UCSD-AML1 (cell line): ENCODE data around the gene ATP7A.
"Not testable (repeated sequence)": the region's sequence is repeated elsewhere in the genome, so short reads cannot be mapped to it uniquely, and the experiment has no call there.

Source experiments
- DNase-seq: peaks from one replicate; lab custom pipeline; 2025; ENCODE audit not compliant: unreplicated experiment; lab: John Stamatoyannopoulos, UW

The ATP7A gene

DNA sequence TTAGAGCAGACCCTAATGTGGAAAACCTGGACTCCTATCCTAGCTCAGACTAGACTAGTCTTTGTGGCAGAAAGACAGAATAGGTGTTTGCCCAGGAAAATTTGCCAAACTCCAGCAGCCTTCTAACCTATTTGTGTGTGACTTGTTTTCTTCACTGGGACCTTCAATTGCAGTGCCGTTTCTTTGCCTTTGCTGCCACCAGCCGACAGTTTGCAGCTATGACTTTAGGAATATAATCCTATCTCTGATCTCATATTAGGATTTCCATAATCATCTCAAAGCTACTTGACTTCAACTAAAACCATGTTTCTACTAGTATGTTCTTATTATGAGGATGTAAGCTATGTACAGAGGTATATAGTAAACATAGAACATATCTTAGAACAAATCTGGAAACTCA is 119.2 kb downstream of the ATP7A start:
- DNase-seq, result peak; percentile 13

DNA sequence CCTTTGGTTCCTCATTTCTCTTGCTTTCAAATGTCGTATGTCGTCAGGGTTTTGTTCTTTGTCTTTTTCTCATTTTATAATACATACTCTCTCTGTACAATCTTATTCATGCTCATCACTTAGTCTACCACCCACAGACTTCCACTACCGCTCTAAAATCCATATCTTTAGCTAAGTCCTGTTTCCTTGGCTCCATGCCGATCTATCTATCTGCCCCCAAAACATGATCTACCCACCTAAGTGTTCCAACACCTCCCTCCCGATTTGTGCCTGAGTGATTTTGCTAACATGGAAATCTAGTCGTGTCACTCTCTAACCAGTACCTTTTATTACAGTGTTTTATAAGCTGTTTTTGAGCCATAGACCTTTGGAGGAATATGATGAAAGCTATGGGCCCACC is 124.6 kb downstream of the ATP7A start:
- DNase-seq, result no peak

DNA sequence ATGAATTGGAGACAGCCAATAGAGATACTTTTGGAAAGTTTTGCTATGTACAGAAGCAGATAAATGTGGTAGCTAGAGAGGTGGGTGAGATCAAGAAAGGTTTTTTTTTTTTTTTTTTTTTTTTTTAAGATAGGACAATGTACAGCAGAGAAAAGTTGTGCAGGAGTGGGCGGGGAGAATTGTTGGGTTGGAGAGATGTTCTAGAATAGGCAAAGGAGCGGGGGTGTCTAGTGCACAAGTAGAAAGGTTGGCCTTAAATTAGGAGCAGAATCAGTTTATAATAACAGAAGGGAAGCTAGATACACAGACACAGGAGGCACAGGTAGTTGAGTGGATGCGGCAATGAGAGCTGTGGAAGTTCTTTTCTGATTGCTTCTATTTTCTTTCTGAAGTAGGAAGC is 127.4 kb downstream of the ATP7A start:
- no peak for DNase-seq

DNA sequence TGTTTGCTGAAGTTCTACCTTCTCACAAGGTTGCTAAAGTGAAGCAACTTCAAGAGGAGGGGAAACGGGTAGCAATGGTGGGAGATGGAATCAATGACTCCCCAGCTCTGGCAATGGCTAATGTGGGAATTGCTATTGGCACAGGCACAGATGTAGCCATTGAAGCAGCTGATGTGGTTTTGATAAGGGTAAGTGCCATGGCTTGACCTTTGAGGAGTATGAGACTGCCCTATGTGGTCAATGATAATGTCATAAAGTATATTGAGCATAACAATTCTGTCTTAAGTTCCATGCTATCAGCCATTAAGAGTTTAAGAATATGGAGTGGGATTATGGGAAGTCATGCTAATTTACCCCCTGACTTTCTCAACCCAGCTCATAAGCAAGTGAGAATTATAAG is 132.1 kb downstream of the ATP7A start:
- no peak for DNase-seq

DNA sequence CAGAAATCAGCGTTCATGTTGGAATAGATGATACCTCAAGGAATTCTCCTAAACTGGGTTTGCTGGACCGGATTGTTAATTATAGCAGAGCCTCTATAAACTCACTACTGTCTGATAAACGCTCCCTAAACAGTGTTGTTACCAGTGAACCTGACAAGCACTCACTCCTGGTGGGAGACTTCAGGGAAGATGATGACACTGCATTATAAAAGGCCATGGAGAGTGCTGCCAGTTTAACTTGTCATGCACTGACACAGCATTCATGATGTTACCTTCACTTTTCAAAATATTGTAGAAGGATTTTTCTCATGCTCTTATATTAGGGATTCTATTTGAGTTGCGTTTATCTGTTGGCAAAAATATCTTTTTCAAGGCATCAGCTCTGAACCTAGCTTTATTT is 135.9 kb downstream of the ATP7A start:
- DNase-seq, result no peak

DNA sequence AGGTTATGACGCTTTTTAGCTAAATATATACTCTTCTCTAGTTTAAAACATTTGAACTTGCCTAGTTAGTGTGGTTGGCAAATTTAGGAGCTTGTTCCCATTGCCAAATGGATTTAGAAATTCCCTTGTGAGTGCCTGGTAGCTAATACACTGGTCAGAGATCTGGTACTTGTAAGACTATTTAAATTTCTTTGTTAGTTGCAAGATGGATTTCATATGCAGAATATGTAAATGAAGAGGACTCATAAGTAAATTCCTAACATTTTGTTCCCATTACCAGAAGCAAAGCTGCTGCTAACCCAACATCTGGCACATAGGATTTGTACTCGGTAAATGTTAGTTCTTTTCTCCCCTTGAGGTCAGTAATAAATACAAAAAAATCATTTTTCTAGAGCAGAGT is 137.6 kb downstream of the ATP7A start:
- DNase-seq, result no peak

DNA sequence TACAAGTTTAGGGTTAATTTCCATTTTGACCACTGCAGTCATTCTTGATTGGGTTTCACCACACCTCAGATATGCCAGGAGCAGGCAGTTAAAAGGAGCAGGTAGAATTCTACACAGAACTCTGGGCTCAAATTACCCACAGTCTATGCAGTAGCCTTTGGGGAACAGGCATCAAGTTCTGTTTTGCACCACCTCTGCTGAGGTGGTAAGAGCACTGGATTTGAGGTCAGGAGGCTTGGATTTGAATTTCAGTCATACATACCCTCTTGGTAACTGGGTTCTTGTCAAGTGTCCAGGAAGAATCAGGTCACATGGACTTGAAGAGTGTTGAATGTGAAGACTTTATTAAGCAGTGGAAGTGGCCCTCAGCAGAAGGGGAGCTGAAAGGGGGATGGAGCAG is 153.2 kb downstream of the ATP7A start:
- DNase-seq, result no peak

DNA sequence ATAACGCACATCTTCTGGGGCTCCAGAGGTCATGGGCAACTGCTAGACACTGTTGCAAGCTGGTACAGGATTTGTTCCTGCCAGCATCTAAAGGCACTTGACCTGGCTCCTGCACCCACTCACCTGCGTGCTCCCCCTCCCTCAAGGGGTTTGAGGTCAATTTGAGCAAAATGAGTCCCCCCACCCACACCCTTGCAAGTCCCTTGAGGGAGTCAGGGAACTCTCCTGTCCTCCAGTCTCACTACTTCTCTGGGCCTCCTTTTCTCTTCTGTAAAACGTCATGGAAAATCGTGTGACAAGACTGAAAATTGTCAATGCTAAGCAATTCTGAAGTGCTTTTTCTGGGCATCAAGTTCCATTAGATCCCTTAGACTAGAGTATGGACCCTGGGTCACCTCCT is 153.7 kb downstream of the ATP7A start:
- DNase-seq, result no peak

DNA sequence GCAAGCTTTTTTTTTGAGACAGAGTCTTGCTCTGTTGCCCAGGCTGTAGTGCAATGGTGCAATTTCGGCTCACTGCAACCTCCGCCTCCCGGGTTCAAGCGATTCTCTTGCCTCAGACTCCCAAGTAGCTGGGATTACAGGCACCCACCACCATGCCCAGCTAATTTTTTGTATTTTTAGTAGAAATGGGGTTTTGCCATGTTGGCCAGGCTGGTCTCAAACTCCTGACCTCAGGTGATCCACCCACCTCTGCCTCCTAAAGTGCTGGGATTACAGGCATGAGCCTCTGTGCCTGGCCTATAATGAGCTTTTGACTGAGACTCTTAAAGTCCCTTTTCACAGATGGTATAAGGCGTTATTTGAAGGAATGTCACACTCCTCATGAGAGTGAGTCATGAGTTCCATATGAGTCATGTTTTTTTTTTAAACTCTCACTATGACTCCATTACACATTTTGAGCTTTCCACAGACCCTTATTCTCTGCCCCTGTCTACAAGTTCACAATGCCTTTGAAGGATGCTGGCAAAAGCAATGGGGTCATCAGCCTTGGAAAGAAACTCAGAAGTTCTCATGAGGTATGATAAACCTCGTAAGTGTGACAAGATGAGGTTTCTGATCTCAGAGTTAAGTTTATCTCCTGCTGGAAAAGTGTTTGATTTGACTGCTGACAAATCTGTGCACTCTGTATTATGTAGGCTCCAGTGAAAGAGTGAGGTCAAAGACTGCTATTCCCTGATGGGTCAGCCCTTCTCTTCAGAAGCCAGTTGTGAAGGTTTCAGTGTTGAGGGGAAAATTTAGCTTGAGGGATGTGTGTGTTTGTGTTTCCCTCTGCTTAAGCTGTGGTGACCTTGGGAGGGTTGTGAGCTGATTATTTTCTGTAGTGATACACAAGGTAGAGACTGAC is 154.5 kb downstream of the ATP7A start:
- DNase-seq, result not testable (repeated sequence)

DNA sequence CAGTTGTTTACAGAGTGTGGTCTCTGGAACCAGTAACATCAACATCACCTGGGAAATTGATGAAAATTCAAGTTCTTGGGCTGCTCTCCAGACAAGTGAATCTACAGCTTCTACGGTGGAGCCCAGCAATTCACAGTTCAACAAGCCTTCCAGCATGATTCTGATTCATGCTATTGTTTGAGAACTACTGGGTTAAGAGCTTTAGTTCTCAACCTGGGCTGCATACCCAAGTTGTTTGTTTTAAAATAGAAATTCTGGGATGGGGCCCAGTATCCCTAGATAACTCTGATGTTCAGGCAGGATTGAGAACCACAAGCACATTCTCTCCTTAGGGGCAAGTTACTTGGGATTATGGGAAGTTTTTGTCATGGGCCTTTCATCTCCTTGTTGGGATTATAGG is 155.6 kb downstream of the ATP7A start:
- no peak for DNase-seq

DNA sequence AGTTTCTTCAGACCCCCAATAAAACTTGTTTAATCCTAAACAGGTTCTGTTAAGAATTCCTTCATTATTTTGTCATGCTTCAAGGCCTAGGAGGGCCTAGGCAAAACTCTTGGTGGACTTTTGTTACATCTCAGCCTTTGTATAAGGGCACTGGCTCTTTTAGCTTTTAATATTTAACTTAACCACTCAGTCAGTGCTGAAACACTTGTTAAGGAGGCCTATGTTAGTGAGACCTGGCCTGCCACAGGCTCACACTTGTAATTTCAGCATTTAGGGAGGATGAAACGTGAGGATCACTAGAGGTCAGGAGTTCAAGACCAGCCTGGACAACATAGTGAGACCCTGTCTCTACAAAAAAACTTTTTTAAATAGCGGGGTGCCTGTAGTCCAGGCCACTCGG is 160.8 kb downstream of the ATP7A start:
- no peak for DNase-seq

DNA sequence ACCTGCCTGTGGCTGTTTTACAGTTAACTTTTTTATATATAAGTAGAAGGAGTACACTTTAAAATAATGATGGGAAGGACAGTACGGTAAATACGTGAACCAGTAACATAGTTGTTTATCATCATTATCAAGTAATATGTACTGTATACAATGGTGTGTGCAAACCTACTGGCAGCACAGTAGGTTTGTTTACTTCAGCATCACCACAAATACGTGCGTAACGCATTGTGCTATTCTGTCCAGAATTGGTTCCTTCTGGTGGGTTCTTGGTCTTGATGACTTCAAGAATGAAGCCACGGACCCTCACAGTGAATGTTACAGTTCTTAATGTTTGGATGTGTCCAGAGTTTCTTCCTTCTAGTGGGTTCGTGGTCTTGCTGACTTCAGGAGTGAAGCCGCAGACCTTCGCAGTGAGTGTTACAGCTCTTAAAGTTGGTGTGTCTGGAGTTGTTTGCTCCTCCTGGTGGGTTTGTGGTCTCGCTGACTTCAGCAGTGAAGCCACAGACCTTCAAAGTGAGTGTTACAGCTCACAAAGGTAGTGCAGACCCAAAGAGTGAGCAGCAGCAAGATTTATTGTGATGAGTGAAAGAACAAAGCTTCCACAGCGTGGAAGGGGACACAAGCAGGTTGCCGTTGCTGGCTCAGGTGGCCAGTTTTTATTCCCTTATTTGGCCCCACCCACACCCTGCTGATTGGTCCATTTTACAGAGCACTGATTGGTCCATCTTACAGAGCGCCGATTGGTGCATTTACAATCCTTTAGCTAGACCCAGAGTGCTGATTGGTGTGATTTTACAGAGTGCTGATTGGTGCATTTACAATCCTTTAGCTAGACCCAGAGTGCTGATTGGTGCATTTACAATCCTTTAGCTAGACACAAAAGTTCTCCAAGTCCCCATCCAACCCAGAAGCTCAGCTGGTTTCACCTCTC is 162.9 kb downstream of the ATP7A start:
- not testable (repeated sequence) for DNase-seq

DNA sequence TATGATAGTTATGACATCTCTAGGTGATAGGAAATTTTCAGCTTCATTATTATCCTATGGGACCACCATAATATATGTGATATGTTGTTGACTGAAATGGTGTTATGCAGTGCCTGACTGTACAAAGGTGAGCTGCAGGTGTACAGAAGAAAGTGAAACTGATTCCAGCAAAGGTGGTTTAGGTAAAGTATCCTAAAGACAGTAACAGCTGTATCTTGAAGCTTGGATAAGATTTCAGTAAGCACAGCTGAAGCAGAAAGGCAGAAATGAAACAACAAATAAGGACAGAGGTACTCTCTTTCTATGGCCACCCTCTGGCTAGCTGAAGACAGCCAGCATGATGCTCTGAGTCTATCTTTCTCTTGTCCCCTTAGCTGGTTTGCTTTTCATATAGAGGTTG is 163.6 kb downstream of the ATP7A start:
- DNase-seq, result no peak

DNA sequence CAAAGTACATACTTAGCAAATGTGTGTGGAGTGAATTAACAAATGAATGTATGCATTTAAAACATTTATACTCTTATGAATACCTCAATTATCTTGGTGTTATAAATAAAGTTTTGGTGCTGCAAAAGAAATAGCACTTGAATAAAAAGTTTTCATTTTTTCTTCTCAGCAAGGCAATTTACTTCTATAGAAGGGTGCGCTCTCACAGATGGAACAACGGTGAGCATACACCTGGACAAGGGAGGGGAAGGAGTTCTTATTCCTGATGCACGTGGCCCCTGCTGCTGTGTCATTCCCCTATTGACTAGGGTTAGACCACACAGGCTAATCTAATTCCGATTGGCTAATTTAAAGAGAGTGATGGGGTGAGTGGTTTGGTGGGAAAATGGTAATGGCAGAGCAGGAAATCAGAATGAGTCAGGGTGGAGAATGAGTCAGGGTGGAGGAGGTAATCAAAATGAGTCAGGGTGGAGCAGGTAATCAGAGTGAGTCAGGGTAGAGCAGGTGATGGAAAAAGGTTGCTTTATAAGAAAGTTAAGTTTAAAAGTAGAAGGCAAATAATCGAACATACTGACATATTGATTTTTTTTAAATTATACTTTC is 165.4 kb downstream of the ATP7A start:
- DNase-seq, result no peak

DNA sequence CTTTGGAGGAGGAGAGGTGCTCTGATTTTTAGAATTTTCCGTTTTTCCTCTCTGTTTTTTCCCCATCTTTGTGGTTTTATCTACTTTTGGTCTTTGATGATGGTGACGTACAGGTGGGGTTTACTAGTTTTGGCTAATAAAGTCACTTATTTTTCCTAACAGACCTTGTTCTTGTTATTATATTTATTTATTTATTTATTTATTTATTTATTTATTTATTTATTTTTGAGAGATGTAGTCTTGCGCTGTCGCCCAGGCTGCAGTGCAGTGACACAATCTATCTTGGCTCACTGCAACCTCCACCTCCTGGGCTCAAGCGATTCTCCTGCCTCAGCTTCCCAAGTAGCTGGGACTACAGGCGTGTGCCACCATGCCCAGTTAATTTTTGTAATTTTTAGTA is 170.9 kb downstream of the ATP7A start:
- not testable (repeated sequence) for DNase-seq

DNA sequence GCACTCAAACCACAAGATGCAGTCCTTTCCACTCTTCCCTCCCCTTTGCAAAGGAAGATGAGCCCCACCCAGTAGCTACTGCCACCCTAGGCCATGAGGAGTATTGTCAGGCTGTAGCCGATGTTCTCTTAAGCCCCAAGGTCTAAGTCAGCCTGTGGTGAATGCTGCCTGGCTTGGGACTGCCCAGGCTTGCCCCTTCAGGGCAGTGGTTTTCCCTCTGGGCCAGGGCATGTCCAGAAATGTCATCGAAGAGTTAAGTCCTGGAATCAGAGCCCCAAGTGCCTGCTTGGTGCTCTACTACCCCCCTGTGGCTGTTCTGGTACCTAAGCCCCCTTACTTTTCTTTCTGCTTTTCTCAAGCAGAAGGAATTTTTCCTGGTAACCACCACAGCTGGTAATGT is 181.8 kb downstream of the ATP7A start:
- DNase-seq, result peak; percentile 45

DNA sequence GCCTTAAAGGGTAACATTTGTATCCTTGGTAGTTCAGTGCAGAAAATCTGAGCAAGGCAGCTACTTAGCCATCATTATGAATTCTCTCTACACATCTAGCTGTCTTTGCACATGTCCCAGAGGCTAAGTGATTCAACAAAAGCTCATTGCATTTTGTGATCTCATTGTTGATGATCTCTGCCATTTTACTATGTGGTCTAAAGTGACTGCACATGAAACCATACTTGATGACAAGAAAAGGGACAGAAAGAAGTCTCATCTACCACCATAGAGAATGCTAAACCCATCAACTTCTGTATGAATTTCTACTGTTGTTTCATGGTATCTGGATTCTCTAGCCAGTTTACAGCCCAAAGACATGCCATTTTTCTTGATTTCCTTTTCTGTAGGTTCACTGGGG is 187.6 kb downstream of the ATP7A start:
- DNase-seq, result no peak
